GM19463 (cell line): Measurements from ENCODE around the gene WDR83.
"Not testable (repeated sequence)": the region's sequence is repeated elsewhere in the genome, so short reads cannot be mapped to it uniquely, and the experiment has no call there.

ENCODE experiments used
- ATAC-seq: cut with Tn5 transposase; IDR thresholded peaks from one replicate; pipeline ENCODE4 v1.9.1; 2021; ENCODE audit warnings: mild to moderate bottlenecking, moderate library complexity; ENCODE audit not compliant: unreplicated experiment

The WDR83 gene

DNA sequence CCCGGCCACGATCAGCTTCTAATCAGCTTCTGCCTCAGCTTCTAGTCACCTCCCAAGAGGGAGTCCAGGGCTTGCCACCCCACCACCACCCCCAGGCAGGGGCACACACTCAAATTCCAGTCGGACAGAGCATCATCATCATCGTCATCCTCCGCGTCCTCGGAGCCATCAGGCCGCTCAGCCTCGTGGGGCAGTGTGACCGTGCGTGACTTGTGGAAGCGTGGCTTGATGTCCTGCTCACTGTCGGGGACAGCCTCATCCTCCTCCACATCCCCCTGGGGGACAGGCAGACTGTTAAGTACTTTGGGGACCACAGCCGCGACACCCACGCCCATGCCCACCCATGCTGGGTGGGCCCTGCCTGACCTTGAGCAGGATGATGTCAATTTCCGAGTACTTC is 44.6 kb downstream of the WDR83 start:
- no peak for ATAC-seq

DNA sequence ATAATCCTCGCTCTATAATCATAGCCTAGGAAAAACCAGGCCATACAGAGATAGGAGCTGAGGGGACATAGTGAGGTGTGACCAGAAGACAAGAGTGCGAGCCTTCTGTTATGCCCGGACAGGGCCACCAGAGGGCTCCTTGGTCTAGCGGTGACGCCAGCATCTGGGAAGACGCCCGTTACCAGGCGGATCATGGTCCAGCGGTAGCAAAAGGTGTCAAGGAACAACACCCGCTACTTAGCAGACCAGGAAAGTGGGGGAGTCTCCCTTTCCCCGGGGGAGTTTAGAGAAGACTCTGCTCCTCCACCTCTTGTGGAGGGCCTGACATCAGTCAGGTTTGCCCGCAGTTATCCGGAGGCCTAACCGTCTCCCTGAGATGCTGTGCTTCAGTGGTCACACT is 45.5 kb downstream of the WDR83 start:
- not testable (repeated sequence) for ATAC-seq

DNA sequence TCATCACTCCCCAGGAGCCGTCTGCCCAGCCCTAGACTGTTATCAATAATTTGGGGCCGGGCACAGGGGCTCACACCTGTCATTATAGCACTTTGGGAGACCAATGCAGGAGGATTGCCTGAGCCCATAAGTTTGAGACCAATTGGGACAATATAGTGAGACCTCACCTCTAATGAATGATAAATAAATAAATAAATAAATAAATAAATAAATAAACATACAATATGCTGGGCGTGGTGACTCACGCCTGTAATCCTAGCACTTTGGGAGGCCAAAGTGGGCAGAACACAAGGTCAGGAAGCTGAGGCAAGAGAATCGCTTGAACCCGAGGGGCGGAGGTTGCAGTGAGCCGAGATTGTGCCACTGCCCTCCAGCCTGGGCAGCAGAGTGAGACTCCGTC is 46.7 kb downstream of the WDR83 start:
- not testable (repeated sequence) for ATAC-seq

DNA sequence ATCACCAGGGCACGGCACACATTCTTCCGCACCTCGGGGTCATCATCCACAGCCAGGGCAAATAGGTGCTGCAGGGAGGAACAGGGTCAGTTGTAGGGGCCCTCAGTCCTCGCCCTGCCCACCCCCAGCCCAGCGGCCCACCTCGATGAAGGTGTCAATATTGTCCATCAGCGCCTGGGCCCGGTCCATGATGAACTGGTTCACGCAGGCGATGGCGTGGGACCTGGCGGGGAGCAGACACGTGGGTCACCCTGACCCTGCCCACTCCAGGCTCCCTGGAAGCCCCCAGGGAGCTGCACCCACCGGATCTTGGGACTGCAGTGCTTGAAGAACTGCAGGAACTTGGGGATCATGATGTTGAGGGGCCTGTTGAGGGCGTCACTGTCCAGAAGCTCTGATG is 48.5 kb downstream of the WDR83 start:
- ATAC-seq: no peak

DNA sequence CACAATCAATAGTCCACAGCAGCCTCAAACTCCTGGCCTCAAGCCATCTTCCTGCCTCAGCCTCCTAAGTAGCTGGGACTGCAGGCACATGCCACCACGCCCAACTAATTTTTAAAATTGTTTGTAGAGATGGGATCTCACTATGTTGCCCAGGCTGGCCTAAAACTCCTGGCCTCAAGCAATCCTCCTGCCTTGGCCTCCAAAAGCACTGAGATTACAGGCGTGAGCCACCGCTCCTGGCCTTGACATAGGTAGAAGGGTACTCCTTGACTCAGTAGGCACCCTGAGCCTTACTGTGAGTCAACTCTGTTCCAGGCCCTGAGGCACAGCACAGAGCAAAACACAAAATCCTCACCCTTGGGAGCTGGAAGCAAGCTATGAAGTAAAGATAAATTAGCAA is 49.3 kb downstream of the WDR83 start:
- ATAC-seq: no peak

DNA sequence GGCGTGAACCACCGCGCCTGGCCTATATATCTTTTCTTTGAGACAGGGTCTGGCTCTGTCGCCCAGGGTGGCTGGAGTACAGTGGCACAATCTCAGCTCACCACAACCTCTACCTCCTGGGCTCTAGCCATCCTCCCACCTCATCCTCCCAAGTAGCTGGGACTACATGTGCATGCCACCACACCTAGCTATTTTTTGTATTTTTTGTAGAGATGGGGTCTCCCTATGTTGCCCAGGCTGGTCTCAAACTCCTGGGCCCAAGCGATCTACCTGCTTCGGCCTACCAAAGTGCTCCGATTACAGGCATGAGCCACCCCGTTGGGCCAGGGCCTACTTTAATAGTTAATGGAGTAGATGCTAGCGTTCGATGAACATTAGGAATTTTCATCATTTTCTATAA is 53.7 kb downstream of the WDR83 start:
- ATAC-seq: no peak

DNA sequence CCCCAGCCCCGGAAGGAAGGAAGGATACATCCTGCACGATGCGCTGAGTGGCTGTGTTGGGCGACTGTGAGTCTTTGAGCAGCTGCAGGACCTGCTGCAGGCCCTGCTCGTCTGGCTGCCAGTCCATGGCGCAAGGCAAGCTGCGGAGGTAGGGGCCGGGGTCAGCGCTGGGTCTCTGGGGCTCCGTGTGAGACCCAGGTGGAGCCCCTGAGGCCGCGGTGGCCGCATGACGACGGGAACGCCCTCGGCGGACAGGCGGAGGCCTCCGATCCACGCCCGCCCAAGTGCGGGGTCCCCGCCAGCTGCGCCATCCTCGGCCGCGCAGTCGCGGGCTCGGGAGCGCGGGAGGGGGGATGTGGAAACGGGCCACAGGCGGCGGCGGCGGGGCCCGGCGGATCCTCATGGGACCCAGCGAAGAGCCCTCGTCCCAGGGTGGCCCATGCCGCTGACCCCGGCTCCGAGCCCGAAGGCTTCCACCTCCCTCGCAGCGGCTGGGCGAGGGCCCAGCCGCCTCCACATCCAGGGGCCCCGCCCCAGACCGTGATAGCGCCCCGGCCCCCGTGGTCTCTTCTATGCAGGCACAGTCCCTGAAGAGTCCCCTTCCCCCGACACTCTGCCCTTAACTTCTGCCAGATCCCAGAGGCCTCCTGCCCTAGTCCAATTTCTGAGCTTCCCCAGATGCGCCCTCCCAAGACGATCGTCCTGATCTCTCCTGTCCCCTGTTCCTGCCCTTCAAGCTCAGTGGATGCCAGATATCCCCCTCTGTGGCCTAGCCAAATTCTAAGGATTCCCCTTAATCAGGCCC is 54.4 kb downstream of the WDR83 start:
- no peak for ATAC-seq

DNA sequence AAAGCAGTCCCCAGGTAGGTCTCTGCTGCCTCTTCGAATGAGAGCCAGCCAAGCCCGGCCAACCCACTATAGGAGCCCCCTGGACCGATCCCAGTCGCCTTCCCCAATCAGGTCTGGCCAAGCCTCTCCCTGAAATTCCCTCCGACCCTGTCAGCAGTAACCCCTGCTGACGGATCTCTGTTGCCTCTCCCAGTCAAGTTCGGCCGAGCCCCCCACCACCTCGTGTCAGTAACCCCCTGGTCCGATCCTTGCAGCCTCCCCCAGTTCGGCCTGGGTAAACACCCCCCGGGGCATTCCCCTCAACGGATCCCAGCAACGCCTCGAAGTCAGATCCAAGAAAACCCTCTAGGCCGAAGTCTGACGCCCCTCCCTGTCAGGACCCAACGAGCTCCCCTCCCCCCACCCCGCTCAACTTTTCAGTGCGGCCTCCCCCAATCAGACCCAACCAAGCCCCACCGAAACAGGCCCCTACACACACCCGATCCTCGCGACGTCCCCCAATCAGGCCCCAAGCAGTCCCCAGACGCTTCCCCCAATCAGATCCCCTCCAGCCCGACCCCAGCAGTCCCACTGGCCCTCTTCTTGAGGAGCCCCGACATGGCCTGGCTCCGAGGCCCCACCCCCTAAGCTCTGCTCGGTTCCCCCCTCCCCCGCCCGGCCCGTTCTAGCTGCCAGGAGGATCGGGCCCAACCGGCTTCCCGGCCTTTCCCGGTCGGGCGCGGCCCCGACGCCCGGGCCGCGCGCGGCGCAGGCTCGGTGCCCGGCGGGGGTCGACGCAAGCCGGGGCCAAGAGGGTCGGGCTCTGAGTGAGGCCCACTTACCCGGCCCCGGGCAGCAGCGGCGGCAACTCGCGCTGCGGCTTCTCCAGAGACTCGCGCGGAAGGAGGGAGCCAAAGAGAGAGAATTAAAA is 55.3 kb downstream of the WDR83 start:
- no peak for ATAC-seq

DNA sequence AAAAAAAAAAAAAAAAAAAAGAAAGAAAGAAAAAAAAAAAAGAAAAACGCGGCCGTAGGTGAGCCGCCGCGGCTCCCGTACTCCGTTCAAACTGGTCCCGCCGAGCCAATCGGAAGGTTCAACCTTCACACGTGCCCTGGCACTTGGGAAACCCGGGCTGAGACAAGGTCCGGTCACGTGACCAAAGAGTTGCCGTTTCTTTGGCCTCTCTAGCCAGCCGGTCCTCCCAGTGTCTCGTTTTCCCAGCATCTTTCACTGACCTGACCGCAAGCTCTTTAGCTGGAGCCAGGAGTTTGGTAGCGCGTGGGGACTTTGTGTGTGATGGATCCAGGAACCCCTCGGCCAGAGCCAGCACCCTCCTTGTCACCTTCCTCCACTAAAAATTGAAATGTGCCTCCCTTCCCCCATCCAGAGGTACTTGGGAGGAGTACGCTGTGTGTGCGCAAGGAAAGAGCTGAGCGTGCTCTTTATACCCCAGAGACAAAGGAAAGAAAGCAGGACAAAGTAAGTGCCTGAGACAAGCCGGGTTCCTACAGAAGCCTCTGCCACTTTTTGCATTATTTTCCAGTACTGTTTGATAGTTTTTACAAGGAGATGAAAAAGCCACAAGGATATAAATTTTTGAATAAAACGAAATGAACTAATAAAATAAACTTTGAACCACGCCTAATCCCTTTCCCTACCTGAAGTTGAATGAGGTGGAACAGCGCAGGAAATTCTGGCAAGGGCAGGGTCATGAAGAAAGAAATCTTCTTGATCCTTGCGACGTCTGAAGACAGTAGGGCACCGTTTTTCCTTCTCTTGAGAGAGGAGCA is 56.2 kb downstream of the WDR83 start:
- ATAC-seq: peak; percentile 72

DNA sequence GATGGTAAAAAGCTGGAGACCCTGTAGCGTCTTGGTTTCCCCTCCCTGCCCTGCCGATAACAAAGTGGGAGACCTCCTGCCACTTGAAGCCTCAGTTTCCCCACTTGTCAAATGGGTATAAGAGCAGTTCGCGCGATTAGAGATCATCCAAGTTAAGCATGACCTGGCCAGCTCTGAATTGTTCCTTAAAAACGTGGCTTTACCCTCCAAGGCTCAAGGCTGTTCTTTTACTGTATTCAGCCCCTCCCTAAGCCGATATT is 56.7 kb downstream of the WDR83 start:
- ATAC-seq: no peak

DNA sequence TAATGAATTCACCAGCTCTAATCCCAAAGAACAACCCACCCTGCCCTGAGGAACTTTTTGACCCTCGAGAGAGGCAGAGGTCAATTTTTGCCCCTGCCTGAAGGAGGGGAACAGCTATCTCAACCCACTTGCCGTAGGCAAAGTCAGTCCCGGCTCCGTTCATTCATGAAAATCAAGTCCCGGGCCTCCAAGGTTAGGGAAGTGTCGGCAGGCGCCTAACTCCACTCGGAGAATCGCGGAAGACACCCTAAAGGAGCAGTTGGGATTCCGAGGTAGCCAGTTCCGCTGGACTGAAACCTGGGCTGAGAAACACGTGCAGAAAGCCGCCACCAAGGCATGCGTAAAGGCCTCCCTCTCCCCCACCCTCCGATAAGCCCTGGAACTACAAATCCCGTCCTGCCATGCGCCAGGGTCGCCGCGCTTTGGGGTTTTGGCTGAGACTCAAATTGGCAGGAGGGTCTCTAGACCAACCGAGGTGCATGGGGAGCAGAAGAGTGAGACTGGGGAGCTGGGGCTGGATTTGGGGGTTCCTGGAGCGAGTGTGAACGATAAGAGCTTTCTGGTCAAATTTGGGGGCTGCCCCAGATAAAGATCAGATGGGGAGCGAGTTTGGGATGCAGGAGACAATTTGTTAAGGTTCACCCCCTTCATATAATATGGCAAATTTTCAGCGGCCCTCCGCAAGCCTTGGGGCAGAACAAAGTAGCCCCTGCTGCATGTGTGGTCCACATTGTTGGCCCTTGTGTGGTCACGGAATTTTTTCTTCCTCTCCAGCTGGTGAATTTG is 57.2 kb downstream of the WDR83 start, which contains the start of gene TNPO2:
Gene TNPO2, minus strand, starts transcription at position 292 of the 786 bp plus-strand sequence. CDS start 2,955 bp downstream, outside the sequence.
- no peak for ATAC-seq
